Gastrocnemius medialis (tissue), 4 donors: Measurements from ENCODE around the gene ZEB2.

ENCODE experiments used
- POLR2A ChIP-seq, 2 donors: fragments of 450-650 bp; IDR thresholded peaks; one replicate each; pipeline ENCODE4 v1.6.1; 2017; ENCODE audit warnings: antibody characterized with exemption in 2 of 2, mild to moderate bottlenecking in 2 of 2, moderate library complexity in 2 of 2
- TF ChIP-seq, protein P1 (sequence below), 5 experiments: fragments of 450-650 bp in 3 of 5; fragments of 200-600 bp in 2 of 5; sonication (generic) in 2 of 5; IDR thresholded peaks in 4 of 5; conservative IDR thresholded peaks in 1 of 5; 1 replicate in 4 of 5; 2 replicates in 1 of 5; pipeline ENCODE4 v1.5.1; 2016 to 2019; ENCODE audit warnings: antibody characterized with exemption in 5 of 5, mild to moderate bottlenecking in 3 of 5, moderate library complexity in 3 of 5

DNA sequence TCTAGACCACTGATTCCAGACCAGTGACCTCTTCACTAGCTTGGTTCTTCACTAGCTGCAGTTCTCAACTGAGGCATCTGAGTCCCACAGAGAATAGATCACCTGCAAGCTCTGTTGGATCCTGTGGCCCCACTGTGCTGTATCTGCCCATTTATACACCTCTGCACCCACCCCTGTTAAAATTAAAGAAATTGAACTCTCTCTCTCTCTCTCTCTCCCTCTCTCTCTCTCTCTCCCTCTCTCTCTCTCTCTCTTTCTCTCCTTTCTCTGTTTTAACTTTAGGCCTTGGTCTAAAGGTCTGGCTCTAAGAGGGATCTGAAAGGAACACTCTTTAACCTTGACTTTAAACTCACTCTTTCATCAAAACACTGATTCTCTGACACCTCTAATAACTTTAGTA, 150.5 kb downstream of the ZEB2 start:
- TF ChIP-seq POLR2A (IDR thresholded peaks at IDR 0.05) = no peak
- TF ChIP-seq, protein P1, sequence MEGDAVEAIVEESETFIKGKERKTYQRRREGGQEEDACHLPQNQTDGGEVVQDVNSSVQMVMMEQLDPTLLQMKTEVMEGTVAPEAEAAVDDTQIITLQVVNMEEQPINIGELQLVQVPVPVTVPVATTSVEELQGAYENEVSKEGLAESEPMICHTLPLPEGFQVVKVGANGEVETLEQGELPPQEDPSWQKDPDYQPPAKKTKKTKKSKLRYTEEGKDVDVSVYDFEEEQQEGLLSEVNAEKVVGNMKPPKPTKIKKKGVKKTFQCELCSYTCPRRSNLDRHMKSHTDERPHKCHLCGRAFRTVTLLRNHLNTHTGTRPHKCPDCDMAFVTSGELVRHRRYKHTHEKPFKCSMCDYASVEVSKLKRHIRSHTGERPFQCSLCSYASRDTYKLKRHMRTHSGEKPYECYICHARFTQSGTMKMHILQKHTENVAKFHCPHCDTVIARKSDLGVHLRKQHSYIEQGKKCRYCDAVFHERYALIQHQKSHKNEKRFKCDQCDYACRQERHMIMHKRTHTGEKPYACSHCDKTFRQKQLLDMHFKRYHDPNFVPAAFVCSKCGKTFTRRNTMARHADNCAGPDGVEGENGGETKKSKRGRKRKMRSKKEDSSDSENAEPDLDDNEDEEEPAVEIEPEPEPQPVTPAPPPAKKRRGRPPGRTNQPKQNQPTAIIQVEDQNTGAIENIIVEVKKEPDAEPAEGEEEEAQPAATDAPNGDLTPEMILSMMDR (IDR thresholded peaks at IDR 0.05 in 4 of 5, conservative IDR thresholded peaks at IDR 0.05 in 1 of 5) = no peak
